ENCODE results near the gene SLC13A2.
"Not testable (repeated sequence)": the region's sequence is repeated elsewhere in the genome, so short reads cannot be mapped to it uniquely, and the experiment has no call there.

Gene SLC13A2

DNA sequence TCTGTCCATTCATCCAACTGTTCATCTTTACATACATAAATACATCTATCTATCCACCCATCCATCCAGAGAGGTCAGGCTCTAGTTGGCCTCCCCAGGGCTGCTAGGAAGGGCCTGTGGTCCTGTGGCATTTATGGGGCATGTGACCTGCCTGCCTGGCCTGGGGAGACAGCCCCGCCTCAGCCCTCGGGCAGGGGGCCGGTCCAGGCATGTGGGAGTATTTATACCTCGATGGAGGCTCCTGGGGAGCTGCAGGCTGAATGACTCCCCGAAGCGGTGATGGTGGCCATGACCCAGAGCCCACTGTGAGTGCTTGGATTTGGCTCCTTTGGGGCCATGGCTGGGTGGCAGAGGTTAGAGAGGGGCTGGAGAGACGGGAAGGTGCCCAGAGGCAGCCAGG lies 40.0 kb downstream of the SLC13A2 start:
- no peak for DNase-seq

DNA sequence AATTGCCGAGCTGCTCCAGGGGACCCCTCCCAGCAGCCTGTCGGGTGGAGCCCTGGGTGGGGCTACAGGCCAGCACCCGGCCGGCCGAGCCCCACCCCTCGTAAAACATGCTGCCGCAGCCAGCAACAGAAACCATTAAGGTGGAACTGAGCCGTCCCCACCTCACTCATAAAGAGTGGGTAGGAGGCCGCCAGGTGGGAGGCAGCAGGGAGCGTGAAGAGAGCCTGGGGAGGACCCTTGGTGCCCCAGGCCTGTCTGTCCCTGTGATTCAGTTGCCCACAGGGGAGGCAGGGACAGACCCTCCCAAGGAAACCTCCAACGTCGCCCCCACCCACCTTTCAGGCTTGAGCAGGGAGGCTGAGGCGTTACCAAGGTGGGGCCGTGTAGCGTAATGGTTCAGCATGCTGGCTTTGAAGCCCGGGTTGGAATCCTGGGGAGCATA lies 41.1 kb downstream of the SLC13A2 start:
- DNase-seq = no peak

DNA sequence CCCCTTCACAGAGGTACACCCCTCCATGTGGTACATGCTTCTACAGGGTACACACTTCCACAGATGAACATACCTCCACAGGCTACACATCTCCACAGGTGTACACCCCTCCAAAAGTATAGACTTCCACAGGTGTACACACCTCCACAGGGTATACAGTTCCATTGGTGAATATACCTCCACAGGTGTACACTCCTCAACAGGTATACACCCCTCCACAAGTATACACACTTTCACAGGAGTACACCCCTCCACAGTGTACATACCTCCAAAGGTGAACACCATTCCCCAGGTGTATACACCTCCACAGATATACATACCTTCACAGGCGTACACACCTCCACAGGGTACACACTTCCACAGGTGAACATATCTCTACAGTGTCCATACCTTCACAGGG lies 42.1 kb downstream of the SLC13A2 start:
- no peak for DNase-seq

DNA sequence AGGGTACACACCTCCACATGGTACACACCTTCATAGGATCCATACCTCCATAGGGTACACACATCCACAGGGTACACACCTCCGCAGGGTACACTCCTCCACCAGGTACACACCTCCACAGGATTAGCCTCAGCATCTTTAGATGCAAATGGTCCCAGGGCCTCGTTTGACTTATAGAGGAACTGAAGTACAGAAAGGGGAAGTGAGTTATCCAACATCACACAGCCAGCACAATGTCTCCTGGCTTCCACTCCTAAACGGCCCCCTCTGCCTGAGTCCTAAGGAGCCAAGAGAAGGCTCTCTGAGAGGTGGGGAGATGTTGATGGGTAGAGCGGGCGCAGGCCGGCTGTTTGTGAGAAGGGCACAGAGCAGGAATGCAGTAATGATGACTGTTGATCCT lies 44.7 kb downstream of the SLC13A2 start:
- DNase-seq = no peak

DNA sequence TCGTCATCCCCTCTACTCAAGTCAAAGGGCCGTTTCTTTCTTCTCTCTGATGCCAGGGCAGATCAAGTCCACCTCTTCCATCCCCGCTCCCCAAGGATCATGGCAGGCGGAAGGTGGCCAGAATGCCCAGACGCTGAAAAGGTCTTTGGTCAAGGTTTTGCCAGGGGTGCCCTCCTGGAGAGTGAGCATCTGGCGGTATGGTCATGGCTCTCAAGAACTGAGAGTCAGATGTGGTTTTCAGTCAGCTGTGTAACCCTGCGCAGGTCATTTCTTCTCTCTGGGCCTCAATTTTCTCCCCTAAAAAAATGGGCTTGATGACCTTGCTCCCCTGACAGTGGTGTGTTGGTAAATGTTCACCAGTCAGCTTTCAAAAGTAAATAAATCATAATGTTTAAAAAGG lies 45.1 kb downstream of the SLC13A2 start:
- DNase-seq = no peak

DNA sequence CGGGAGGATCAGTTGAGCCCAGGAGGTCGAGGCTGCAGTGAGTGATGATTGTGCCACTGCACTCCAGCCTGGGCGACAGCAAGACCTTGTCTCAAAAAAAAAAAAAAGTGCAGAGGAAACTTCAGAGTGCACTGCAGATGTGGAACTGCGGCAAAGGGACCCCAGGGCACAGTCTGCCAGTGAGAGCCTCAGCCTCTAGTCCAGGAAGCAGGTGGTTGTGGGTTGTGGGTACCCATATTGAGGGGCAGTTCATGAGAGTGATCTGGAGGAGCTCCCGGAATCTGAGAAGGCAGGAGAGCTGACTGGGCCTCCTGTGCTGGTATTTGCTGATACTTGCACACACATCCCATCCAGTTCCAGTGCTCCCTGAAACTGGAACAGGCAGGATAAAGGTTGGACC lies 45.8 kb downstream of the SLC13A2 start:
- DNase-seq = no peak

DNA sequence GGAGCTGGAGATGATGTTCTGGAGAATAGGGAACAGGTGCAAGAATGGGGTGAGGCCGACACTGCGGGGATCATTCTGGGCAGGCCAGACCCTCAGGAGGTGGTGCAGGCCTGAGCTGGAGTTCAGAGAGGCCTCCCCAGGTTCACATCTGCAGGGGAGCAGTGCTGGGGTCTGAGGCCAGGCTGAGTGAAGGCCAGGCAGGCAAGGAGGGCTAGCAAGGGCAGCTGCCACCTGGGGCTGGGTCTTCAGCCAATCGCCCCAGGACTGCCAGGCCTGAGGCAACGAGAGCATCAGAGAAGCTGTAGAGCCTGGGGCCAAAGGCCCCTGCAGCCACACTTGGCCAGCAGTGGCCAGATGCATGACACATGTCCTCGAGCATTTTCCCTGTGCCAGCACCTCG lies 47.2 kb downstream of the SLC13A2 start:
- no peak for DNase-seq

DNA sequence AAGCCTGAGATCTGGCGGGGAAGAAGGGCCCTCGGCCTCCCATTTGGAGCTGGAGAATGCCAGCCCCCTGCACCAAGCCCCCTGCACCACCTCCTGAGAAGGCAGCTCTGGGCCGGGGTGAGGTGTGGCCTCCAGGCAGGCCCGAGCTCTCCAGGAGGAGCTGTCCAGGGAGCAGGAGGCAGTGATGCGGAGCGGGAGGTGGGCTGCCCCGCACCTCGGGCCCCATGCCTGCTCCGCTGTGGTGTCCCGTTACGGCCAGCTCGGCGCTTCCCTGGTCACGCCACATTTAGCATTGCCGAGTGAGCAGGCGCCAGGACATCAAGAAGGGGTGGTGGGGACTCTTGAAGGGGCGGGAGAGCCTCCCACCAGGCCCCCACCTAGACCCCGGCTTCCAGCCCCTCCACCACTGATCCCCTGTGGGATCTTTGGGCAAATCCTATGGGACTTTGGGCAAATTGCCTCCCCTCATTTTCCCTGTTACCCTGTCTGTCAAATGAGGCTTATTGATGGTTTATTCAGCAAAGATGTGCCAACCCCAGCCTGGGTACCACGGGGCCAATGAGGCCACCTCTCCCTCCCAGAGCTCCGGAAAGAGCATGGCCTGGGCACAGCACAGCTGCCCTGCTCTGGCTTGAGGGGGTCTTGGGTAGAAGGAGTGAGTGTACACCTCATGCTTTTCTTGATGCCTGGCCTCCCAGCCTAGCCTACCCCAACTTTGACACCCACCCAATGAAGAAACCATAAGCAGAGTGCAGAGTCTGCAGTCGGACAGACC lies 48.1 kb downstream of the SLC13A2 start:
- DNase-seq = no peak

DNA sequence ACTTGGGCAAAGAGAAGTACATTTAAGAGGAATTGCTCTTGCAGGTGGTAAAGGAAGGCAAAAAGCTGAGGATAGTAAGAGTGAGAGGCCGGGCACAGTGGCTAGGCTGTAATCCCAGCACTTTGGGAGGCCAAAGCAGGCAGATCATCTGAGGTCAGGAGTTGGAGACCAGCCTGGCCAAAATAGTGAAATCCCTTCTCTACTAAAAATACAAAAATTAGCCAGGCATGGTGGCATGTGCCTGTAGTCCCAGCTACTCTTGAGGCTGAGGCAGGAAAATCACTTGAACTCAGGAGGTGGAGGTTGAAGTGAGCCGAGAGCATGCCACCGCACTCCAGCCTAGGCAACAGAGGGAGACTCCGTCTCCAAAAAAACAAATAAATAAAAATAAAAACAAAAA lies 48.8 kb downstream of the SLC13A2 start:
- not testable (repeated sequence) for DNase-seq

DNA sequence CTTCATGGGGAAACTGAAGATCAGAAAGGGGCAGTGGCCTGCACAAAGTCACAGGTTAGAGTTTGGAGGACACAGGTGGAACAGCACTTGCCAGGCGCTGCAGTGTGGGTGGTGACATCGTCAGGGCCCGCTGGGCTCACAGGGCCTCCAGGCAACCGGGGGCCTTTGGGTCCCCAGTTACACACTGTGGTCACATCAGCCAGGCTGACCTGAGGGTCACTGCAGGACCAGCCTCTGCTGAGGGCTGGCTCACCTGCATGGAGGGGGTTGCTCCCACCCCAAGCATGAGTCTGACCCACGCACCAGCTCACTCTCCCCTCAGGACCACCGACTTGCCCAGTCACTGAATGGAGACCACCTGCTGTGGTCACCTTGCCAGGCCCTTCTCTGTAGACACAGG lies 49.7 kb downstream of the SLC13A2 start:
- DNase-seq = no peak

DNA sequence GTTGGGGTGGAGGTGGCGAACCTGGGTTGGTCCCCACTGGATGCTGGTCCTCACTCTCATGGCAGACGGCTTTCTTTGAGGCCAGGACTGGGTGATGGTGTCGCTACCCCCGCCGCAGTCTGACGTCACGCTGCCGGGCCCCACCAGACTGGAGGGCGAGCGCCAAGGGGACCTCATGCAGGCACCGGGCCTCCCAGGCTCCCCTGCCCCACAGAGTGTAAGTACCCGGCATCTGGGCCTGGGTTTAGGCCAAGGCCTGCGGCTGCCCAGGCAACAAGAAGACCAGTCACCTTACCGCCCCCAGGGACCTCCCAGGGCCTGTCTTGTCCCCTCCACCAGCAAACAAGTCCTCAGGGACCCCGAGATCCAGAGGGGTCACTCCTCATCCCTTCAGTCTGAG lies 50.4 kb downstream of the SLC13A2 start:
- DNase-seq = no peak

DNA sequence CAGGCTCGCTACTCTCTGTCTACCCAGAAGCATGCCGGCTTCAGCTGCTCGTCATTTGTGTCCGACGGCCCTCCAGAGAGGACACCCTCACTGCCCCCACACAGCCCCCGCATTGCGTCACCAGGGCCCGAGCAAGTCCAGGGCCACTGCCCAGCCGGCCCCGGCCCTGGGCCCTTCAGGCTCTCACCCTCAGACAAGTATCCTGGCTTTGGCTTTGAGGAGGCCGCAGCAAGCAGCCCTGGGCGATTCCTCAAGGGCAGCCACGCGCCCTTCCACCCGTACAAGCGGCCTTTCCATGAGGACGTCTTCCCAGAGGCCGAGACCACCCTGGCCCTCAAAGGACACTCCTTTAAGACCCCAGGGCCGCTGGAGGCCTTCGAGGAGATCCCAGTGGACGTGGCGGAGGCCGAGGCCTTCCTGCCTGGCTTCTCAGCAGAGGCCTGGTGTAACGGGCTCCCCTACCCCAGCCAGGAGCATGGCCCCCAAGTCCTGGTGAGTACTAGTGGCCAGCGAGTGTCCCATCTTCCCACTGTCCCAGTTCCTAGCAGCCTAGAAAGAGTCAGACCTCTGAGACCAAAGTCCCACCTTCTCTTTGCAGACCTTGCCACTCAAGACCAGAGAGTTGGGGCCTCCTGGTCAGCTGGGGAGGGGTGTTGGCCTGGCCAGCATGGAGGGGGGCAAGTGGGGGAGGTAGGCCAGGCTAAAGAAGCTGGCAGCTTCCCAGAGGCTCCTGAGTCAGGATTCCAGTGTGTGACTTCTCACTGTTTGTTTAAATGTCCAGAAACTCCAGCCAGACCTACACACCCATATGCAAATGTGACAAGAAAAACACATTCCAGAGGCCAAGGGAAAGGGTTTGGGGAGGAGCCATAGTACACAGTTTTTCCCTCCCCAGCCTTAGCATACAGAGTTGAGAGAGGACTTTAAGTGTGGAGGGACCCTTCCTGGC lies 51.3 kb downstream of the SLC13A2 start:
- DNase-seq = no peak

DNA sequence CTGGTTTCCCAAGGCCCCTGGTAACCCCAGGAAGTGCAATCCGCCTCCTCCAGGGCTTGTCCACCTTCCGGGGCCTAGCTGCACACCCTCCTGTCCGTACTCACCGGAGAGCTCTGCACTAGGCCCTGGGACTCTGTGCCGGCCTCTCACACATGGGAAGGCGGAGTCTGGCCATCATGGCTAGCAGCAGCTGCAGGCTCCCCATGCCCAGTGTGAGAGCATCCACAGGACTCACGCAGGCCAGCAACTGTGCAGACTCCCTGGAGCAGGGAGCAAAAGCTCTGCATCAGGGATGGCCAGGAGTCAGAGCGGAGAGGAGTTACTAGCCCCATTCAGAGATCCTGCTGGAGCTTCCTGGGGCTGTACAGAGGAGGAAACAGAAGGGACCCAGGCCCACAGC lies 52.9 kb downstream of the SLC13A2 start:
- no peak for DNase-seq

DNA sequence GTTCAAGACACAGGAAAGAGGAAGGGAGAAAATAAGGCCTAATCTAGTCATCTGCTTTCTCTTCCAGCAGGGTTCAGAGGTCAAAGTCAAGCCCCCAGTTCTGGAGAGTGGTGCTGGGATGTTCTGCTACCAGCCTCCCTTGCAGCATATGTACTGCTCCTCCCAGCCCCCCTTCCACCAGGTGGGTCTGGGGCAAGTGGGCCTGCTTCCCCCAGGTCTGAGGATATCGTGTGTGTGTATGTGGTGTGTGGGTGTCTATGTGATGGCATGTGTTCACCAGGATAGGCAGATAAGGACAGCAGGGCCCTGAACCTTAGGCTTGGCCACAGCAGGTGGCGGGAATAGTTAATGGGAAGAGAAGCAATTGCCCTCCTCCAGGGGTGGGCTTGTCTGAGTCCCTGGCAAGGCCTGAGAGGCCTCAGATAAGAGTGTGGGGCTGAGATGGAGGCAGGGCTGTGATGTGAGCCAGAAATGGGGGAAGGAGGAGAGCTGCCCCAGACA lies 53.8 kb downstream of the SLC13A2 start:
- DNase-seq = no peak

DNA sequence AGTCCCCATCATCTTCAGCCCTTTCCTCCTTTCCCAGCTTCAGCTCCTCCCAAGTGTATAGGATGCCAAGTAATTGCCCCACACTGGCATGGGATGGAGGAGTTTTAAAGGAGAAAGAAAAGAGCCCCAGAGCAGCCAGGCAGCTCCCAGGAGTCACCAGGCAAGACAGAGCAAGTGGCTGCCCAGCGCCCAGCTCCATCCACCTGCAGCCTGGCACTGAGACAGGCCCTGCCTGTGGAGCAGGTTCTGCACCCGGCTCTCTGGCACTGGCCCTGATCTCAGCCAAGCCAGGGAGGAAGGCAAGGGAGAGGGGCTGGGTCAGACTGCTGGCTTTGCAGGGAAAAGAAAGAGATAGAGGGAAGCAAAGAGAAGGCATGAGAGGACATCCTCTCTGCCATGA lies 54.4 kb downstream of the SLC13A2 start:
- DNase-seq = no peak

DNA sequence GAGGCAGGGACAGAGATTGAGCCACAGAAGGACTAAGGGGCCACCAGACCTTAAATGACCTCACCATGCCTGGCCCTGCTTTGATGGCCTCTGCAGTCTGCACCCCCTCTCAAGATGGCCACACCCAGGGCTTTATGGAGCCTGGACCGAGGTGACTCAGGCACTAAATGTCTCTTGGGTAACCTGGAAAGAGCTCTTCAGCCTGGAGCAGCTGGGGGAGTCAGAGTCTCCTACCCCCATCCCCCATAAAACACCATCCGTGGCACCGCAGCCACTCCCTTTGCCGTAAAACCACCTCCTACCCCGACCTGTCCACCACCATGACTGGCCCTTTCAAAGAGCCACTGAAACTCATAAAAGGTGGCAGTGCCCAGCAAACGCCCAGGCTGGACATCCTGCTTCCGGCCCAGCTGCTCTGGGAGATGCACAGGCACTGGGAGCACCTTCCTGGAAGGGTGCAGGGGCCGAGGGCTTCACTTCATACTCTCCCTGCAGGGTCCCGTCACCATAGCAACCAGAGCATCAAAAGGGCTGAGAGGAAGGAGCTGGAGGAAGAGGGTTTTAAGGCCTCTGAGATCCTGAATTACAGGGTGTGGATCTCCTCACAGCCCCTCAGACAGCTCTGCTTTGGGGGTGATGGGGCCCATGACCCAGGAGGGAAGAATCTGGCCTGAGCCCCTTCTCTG lies 55.0 kb downstream of the SLC13A2 start:
- DNase-seq = no peak

DNA sequence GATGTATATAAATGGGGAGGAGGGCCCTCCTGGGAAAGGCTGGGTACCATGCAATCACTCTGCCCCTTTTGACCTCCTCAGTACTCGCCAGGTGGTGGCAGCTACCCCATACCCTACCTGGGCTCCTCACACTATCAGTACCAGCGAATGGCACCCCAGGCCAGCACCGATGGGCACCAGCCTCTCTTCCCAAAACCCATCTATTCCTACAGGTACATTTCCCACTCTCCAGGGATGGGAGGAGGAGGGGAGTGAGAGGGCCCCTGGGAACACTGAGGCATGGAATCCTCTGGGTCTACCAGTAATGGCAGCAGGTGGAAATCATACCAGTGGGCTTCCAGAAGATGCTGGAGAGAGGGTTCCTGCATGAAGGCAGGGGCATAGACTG lies 55.6 kb downstream of the SLC13A2 start:
- no peak for DNase-seq

DNA sequence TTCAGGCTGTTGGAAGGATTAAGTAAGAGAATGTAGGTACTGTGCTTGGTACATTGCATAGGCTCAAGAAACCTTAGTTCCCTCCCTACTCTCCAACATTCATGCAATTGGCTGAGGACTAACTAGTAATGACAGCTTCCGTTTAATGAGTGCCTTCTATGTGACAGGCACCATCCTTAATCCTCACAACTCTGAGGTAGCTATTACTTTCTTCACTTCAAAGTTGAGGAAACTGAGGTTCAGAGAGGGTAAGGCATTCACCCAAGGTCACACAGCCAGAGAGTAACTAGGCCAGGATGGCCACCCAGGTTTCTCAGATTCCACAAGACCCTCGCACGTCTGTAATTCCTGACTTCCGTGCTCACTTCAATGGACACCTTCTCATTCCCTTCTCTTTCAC lies 56.8 kb downstream of the SLC13A2 start:
- no peak for DNase-seq

DNA sequence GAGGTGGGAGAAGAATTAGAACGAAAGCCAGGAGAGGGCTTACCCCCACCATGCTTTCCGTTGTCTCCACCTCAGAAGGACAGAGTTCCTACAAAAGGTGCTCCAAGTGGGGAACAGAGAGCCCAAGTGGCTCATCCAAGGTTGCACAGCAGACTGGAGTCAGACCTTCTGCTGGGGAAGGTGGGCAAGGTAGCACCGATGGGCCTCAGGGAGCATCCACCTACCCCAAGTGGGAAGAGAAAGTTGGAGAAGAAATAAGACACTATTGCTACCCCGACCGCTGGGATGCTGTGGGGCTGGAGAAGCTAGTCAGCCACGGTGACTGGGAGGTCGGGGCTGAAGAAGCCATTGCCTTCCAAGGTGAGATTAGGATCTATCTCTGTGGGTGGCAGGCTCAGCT lies 57.5 kb downstream of the SLC13A2 start:
- DNase-seq = no peak

DNA sequence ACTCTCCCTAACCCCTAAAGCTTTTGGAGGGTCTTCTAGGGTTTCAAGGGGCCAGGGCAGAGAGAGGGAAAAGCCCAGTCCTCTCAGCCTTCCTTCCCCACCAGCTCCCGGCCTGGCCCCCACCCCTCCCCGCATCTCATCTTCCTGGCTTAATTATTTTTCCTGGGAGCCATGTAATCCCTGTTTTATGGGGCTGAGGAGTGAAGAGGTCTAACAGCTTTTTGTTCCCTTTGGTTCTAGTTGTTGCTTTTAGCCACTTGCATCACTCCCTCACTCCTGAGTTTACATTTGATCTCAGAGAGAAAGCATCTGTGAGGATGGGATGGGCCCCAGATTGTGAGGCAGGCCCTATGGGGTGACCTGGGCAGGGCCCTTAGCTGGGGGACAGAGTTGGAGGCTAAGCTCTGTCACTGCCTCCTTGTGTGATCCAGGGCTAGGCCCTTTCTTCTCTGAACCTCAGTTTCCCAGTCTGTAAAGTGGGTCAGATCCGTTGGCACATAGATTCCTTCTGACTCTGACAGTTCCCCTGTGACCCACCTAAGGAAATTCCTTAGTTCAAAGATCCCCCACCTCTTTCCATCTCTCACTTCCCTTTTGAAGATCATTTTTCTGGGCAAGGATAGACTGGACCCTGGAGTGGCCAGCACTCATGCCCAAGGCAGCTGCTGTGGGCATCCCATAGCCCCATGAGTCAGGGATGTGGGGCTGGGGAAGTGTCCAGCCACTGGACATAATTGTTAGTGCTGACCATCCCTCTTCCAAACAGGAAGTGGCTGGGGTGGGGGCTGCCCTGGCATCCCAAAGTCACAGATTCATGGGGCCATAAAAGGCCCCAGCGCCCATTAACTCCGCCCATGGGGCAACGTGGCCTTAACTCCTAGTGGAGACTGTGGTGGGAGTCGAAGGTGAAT lies 58.9 kb downstream of the SLC13A2 start:
- DNase-seq = no peak

Data from anterior cingulate cortex (tissue), 58 donors.